GM12878 (cell line): ENCODE measurements around the gene CRYBG3. TPM values are rescaled to one million over a fixed set of nuclear protein-coding genes. Genes with fewer than 3 reads are reported as not detected.

Source experiments
- ATAC-seq: fragments of 200-7000 bp; cut with Tn5 transposase; 3 replicates; pipeline ENCODE4 v1.9.1; 2020; ENCODE audit warnings: mild to moderate bottlenecking, moderate library complexity
- BruUV-seq: library from RNA; stranded (reverse); fragments of 400-500 nt; replicated peaks from 2 replicates; lab custom pipeline; 2021; lab: Mats Ljungman, UMichigan
- CTCF ChIA-PET: fragments of 300-600 bp; sonication (Branson Sonifier 250); formaldehyde crosslinking; extraction: SDS; loops from one replicate; lab custom pipeline; 2021; ENCODE audit warnings: inconsistent platforms; lab: Yijun Ruan, JAX
- POLR2A ChIA-PET: fragments of 350-600 bp; formaldehyde crosslinking; extraction: SDS; loops from one replicate; lab custom pipeline; 2021; ENCODE audit warnings: inconsistent platforms; lab: Charles Lee
- RAD21 ChIA-PET: fragments of 300-600 bp; sonication (Branson Sonifier 250); formaldehyde crosslinking; loops from one replicate; lab custom pipeline; 2023; ENCODE audit warnings: antibody characterized with exemption; ENCODE audit not compliant: unreplicated experiment; lab: Charles Lee
- SMC1A ChIA-PET: fragments of 300-600 bp; sonication (Branson Sonifier 250); formaldehyde crosslinking; loops from one replicate; lab custom pipeline; 2023; ENCODE audit not compliant: unreplicated experiment, uncharacterized antibody; lab: Charles Lee
- DNase-seq: peaks from one replicate; pipeline ENCODE4 v3.0.0-alpha.2; 2011; ENCODE audit warnings: low read depth, low spot score
- FAIRE-seq: peaks from 3 replicates; lab custom pipeline; 2011; peaks lifted over from hg19 to GRCh38; lab: Jason Lieb, UNC
- H2AFZ ChIP-seq: 2 replicates; pipeline ENCODE4 v1.6.0; 2011; ENCODE audit warnings: low read depth, low read length, control low read depth; ENCODE audit not compliant: control insufficient read depth
- H3K27ac ChIP-seq: 2 replicates; pipeline ENCODE4 v1.5.1; 2011; ENCODE audit warnings: control low read depth; ENCODE audit not compliant: control insufficient read depth, insufficient read depth
- H3K27me3 ChIP-seq, 2 experiments: replicated peaks in 1 of 2; 2 replicates each; pipeline versions ENCODE4 v1.6.0 to v1.6.1; 2011; ENCODE audit warnings: low read length in 1 of 2; ENCODE audit not compliant: control insufficient read depth in 2 of 2, insufficient read depth in 2 of 2
- H3K36me3 ChIP-seq, 2 experiments: 2 replicates each; pipeline ENCODE4 v1.5.1; 2011; ENCODE audit warnings: low read length in 1 of 2; ENCODE audit not compliant: control insufficient read depth in 2 of 2, insufficient read depth in 2 of 2
- H3K4me1 ChIP-seq: 2 replicates; pipeline ENCODE4 v1.6.1; 2011; ENCODE audit warnings: mild to moderate bottlenecking, low read length, moderate library complexity, mixed read lengths; ENCODE audit not compliant: control insufficient read depth, insufficient read depth
- H3K4me2 ChIP-seq: 2 replicates; pipeline ENCODE4 v1.6.0; 2011; ENCODE audit warnings: control low read depth; ENCODE audit not compliant: control insufficient read depth, insufficient read depth
- H3K4me3 ChIP-seq: fragments of 200-600 bp; sonication (generic); 2 replicates; pipeline ENCODE4 v1.5.1; 2016
- H3K79me2 ChIP-seq: 2 replicates; pipeline ENCODE4 v1.6.0; 2011; ENCODE audit warnings: low read length; ENCODE audit not compliant: control insufficient read depth, insufficient read depth
- H3K9ac ChIP-seq: 2 replicates; pipeline ENCODE4 v1.8.0; 2011; ENCODE audit warnings: low read length, control low read depth, mixed read lengths; ENCODE audit not compliant: control insufficient read depth, insufficient read depth
- H3K9me3 ChIP-seq: replicated peaks from 3 replicates; pipeline ENCODE4 v1.5.1; 2011; ENCODE audit warnings: mild to moderate bottlenecking, low read length; ENCODE audit not compliant: control insufficient read depth, insufficient read depth
- H4K20me1 ChIP-seq: 2 replicates; pipeline ENCODE4 v1.6.0; 2011; ENCODE audit not compliant: control insufficient read depth, insufficient read depth
- CBFB ChIP-seq: IDR thresholded peaks from 2 replicates; pipeline ENCODE4 v1.6.1; 2016; ENCODE audit warnings: antibody characterized with exemption, low read depth
- CHD1 ChIP-seq: IDR thresholded peaks from 2 replicates; pipeline ENCODE4 v1.6.1; 2012; ENCODE audit warnings: low read depth, low read length, improper control_type of control experiment
- CTCF ChIP-seq, 3 experiments: IDR thresholded peaks in 2 of 3; conservative IDR thresholded peaks in 1 of 3; 2 replicates each; pipeline ENCODE4 v1.5.1; 2011; ENCODE audit warnings: low read depth in 3 of 3, low read length in 3 of 3, mild to moderate bottlenecking in 3 of 3, control low read depth in 2 of 3, moderate library complexity in 2 of 3, inconsistent platforms in 1 of 3, mixed read lengths in 1 of 3; ENCODE audit not compliant: control insufficient read depth in 2 of 3, insufficient read depth in 1 of 3; ENCODE audit errors: extremely low read depth in 1 of 3
- DPF2 ChIP-seq: fragments of 450-650 bp; IDR thresholded peaks from 2 replicates; pipeline ENCODE4 v1.6.1; 2017; ENCODE audit warnings: mild to moderate bottlenecking
- E2F8 ChIP-seq: fragments of 450-650 bp; IDR thresholded peaks from 2 replicates; pipeline ENCODE4 v1.6.1; 2018; ENCODE audit warnings: mild to moderate bottlenecking, low read depth, moderate library complexity; ENCODE audit not compliant: partially characterized antibody
- ELK1 ChIP-seq: IDR thresholded peaks from 2 replicates; pipeline ENCODE4 v1.6.1; 2012; ENCODE audit warnings: low read depth, low read length, improper control_type of control experiment
- POLR2AphosphoS2 ChIP-seq: IDR thresholded peaks from 2 replicates; pipeline ENCODE4 v1.6.1; 2011; ENCODE audit warnings: low read depth, mild to moderate bottlenecking, low read length, improper control_type of control experiment, moderate library complexity
- RAD21 ChIP-seq: IDR thresholded peaks from 2 replicates; pipeline ENCODE4 v1.6.1; 2011; ENCODE audit warnings: mild to moderate bottlenecking, low read depth, low read length, moderate library complexity; ENCODE audit not compliant: insufficient read depth
- RFX5 ChIP-seq: IDR thresholded peaks from 2 replicates; pipeline ENCODE4 v1.6.1; 2011; ENCODE audit warnings: low read depth, low read length, improper control_type of control experiment
- SMC3 ChIP-seq: IDR thresholded peaks from 2 replicates; pipeline ENCODE4 v1.6.1; 2011; ENCODE audit warnings: low read length, improper control_type of control experiment, borderline replicate concordance
- SPI1 ChIP-seq: IDR thresholded peaks from 2 replicates; pipeline ENCODE4 v1.6.1; 2011; ENCODE audit warnings: low read depth, mild to moderate bottlenecking, low read length, moderate library complexity, borderline replicate concordance; ENCODE audit not compliant: insufficient read depth
- ZBTB11 ChIP-seq: fragments of 450-650 bp; formaldehyde crosslinking; IDR thresholded peaks from 2 replicates; pipeline ENCODE4 v1.5.0; 2022; ENCODE audit warnings: mild to moderate bottlenecking, missing genetic modification characterization
- ZNF274 ChIP-seq: IDR thresholded peaks from one replicate; pipeline ENCODE4 v1.8.0; 2011; ENCODE audit not compliant: insufficient read length, insufficient read depth
- WGBS: methylation state at CpG from one replicate; pipeline ENCODE4 v1.1.6; 2016; ENCODE audit warnings: low lambda C conversion rate; ENCODE audit not compliant: insufficient replicate concordance, insufficient coverage; ENCODE audit errors: missing lambda C conversion rate; 5-methylcytosine and 5-hydroxymethylcytosine counted together
- in situ Hi-C: fragments of 300-500 bp; cut with MboI; formaldehyde crosslinking; loops from 9 replicates; pipeline ENCODE4 v1.14.3; 2018; ENCODE audit warnings: mixed read lengths
- intact Hi-C: fragments of 100-400 bp; cut with micrococcal nuclease; formaldehyde crosslinking; loops from one replicate; pipeline ENCODE4 v1.14.2; 2022; ENCODE audit not compliant: unreplicated experiment
- polyA plus RNA-seq, 11 experiments: library from polyadenylated mRNA; depleted of rRNA in 4 of 11; unstranded in 6 of 11; stranded (reverse) in 5 of 11; fragments of >200 nt; fragmentation: Nextera tagmentation in 4 of 11; fragmentation: Illumina TruSeq in 1 of 11; extraction: Ambion mirVana in 4 of 11; extraction: Trizol in 1 of 11; gene quantifications; 1 replicate in 1 of 11; 2 replicates in 10 of 11; pipeline versions ENCODE4 v1.2.1 to v1.2.3, GENCODE V29; 2011 to 2016; ENCODE audit warnings: inconsistent platforms in 2 of 11, missing spikeins in 2 of 11, low read depth in 1 of 11
- total RNA-seq, 4 experiments: library from RNA; depleted of rRNA in 3 of 4; stranded (reverse); fragments of >200 nt in 3 of 4; fragmentation: Illumina TruSeq in 1 of 4; extraction: Trizol in 1 of 4; gene quantifications; 2 replicates each; pipeline versions ENCODE4 v1.2.1 to v1.2.3, GENCODE V29; 2013 to 2021

Gene CRYBG3
- total and polyA plus RNA-seq, 10 of the 15 experiments (the other 5 are each of a cell fraction or from before 2014, with no cell fraction given), result 0.11 to 5.4 (median 1.6) TPM

GRCh38 chr3:97949110-97949485 is 127.3 kb downstream of the CRYBG3 start (continued):
- no peak for TF ChIP-seq SPI1
- TF ChIP-seq E2F8, result no peak
- no peak for TF ChIP-seq DPF2
- TF ChIP-seq ZBTB11, result no peak
- TF ChIP-seq POLR2AphosphoS2, result no peak
- TF ChIP-seq CBFB, result no peak

- CTCF ChIA-PET, result interaction anchor here (0.6 kb wide), 1 partner anchor 77 kb away, joined by 3 read pairs; no protein-coding TSS in a partner anchor
- no peak for TF ChIP-seq ZNF274
- no peak for TF ChIP-seq RFX5
- TF ChIP-seq RAD21, result no peak
- no peak for TF ChIP-seq CTCF (IDR thresholded peaks at IDR 0.05 in 2 of 3, conservative IDR thresholded peaks at IDR 0.05 in 1 of 3; ENCODE audit: control insufficient read depth in 2 of 3, extremely low read depth in 1 of 3, insufficient read depth in 1 of 3, low read depth in 3 of 3, low read length in 3 of 3)
- TF ChIP-seq CHD1, result no peak
- no peak for TF ChIP-seq SMC3
- no peak for TF ChIP-seq ELK1
Observed at GRCh38 chr3:97949743-97950142, 127.9 kb downstream of the CRYBG3 start.

More at GRCh38 chr3:97949743-97950142, 127.9 kb downstream of the CRYBG3 start:
- Histone ChIP-seq H3K4me3 (no peak overlapping the region), H3K27ac (no peak overlapping the region), H2AFZ (no peak overlapping the region), H3K27me3 (no peaks in the 10 kb centered on the region), H3K9me3 (no peaks in the 10 kb centered on the region), H3K79me2 (no peaks in the 10 kb centered on the region), H3K9ac (no peak overlapping the region), H4K20me1 (no peaks in the 10 kb centered on the region), H3K36me3 (peaks cover 11 to 46% of the 10 kb centered on the region in 2 experiments), H3K4me2 (no peak overlapping the region), H3K4me1 (peaks cover 2% of the 10 kb centered on the region)
- ATAC-seq, result no peak
- in situ Hi-C loops (no loop called here), intact Hi-C loops (loop anchor here (5.0 kb wide), 1 partner anchor 157 kb away; no protein-coding TSS in a partner anchor)
- POLR2A ChIA-PET, result no interaction called here
- DNase-seq, result no peak
- 96% methylated on average over 5 of the region's 5 CpGs for WGBS
- no peak for FAIRE-seq
- BruUV-seq, result no TSS peak
- SMC1A ChIA-PET, result interaction anchor here (1.4 kb wide), 1 partner anchor 9 kb away, joined by 5 read pairs; no protein-coding TSS in a partner anchor
- RAD21 ChIA-PET, result no interaction called here
